Measurements from ENCODE around the gene CCR6. TPM values are rescaled to one million over a fixed set of nuclear protein-coding genes. Genes with fewer than 3 reads are reported as not detected.

The CCR6 gene
- total and polyA plus RNA-seq, 10 of the 15 experiments (the other 5 are each of a cell fraction or from before 2014, with no cell fraction given), result 2.2 to 7.6 (median 6.7) TPM

- ChIA-PET SMC1A (ENCODE audit: uncharacterized antibody, unreplicated experiment) (interaction anchor here (0.6 to 1.5 kb wide), 5 partner anchors 14 to 371 kb away, joined by 3 read pairs; no protein-coding TSS in a partner anchor), POLR2A (no interaction called here), CTCF (interaction anchor here (2.0 to 2.5 kb wide), 2 partner anchors 134 to 371 kb away, joined by 4 to 6 read pairs; no protein-coding TSS in a partner anchor), RAD21 (ENCODE audit: unreplicated experiment) (interaction anchor here (1.5 kb wide), 1 partner anchor 156 kb away, joined by 4 read pairs; no protein-coding TSS in a partner anchor)
- intact Hi-C loops (cut with micrococcal nuclease; ENCODE audit: unreplicated experiment), result no loop called here
- no peak overlapping the region for H3K9ac ChIP-seq (ENCODE audit: control insufficient read depth, insufficient read depth, low read length)
- H3K27ac ChIP-seq (ENCODE audit: control insufficient read depth, insufficient read depth), result no peak overlapping the region
- 55% methylated on average over 15 of the region's 15 CpGs for WGBS (ENCODE audit: insufficient coverage, insufficient replicate concordance, low lambda C conversion rate, missing lambda C conversion rate)
- no peak overlapping the region for H3K4me3 ChIP-seq
- no peaks in the 10 kb centered on the region for H3K36me3 ChIP-seq (ENCODE audit: control insufficient read depth in 2 of 2, insufficient read depth in 2 of 2, low read length in 1 of 2)
- no TSS peak for BruUV-seq (replicated peaks)
- no peak for FAIRE-seq
- H2AFZ ChIP-seq (ENCODE audit: control insufficient read depth, low read depth, low read length), result no peak overlapping the region
- no peak overlapping the region for H3K4me2 ChIP-seq (ENCODE audit: control insufficient read depth, insufficient read depth)
- H4K20me1 ChIP-seq (ENCODE audit: control insufficient read depth, insufficient read depth), result no peaks in the 10 kb centered on the region
- H3K79me2 ChIP-seq (ENCODE audit: control insufficient read depth, insufficient read depth, low read length), result no peaks in the 10 kb centered on the region
- ATAC-seq, result no peak
- no peak for DNase-seq (ENCODE audit: low read depth, low spot score)
- 0 out of 3 replicates have a peak, but pooled peaks cover 1% of the 10 kb centered on the region for H3K9me3 ChIP-seq (replicated peaks; ENCODE audit: control insufficient read depth, insufficient read depth, low read length)
- in situ Hi-C loops (cut with MboI), result loop anchor here (25.0 kb wide), 1 partner anchor 134 kb away; no protein-coding TSS in a partner anchor
- H3K4me1 ChIP-seq (ENCODE audit: control insufficient read depth, insufficient read depth, low read length), result peaks cover 6% of the 10 kb centered on the region
- H3K27me3 ChIP-seq (replicated peaks in 1 of 2; ENCODE audit: control insufficient read depth in 2 of 2, insufficient read depth in 2 of 2, low read length in 1 of 2), result no peaks in the 10 kb centered on the region
- no peak for TF ChIP-seq MYC (IDR thresholded peaks at IDR 0.05; ENCODE audit: insufficient read depth, insufficient read length, insufficient replicate concordance, low read length, severe bottlenecking)
- TF ChIP-seq, protein P1, sequence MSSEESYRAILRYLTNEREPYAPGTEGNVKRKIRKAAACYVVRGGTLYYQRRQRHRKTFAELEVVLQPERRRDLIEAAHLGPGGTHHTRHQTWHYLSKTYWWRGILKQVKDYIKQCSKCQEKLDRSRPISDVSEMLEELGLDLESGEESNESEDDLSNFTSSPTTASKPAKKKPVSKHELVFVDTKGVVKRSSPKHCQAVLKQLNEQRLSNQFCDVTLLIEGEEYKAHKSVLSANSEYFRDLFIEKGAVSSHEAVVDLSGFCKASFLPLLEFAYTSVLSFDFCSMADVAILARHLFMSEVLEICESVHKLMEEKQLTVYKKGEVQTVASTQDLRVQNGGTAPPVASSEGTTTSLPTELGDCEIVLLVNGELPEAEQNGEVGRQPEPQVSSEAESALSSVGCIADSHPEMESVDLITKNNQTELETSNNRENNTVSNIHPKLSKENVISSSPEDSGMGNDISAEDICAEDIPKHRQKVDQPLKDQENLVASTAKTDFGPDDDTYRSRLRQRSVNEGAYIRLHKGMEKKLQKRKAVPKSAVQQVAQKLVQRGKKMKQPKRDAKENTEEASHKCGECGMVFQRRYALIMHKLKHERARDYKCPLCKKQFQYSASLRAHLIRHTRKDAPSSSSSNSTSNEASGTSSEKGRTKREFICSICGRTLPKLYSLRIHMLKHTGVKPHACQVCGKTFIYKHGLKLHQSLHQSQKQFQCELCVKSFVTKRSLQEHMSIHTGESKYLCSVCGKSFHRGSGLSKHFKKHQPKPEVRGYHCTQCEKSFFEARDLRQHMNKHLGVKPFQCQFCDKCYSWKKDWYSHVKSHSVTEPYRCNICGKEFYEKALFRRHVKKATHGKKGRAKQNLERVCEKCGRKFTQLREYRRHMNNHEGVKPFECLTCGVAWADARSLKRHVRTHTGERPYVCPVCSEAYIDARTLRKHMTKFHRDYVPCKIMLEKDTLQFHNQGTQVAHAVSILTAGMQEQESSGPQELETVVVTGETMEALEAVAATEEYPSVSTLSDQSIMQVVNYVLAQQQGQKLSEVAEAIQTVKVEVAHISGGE (CRISPR knock-in tag; IDR thresholded peaks at IDR 0.05), result no peak
- TF ChIP-seq E2F8 (IDR thresholded peaks at IDR 0.05; ENCODE audit: low read depth, partially characterized antibody), result no peak
- TF ChIP-seq, protein P2, sequence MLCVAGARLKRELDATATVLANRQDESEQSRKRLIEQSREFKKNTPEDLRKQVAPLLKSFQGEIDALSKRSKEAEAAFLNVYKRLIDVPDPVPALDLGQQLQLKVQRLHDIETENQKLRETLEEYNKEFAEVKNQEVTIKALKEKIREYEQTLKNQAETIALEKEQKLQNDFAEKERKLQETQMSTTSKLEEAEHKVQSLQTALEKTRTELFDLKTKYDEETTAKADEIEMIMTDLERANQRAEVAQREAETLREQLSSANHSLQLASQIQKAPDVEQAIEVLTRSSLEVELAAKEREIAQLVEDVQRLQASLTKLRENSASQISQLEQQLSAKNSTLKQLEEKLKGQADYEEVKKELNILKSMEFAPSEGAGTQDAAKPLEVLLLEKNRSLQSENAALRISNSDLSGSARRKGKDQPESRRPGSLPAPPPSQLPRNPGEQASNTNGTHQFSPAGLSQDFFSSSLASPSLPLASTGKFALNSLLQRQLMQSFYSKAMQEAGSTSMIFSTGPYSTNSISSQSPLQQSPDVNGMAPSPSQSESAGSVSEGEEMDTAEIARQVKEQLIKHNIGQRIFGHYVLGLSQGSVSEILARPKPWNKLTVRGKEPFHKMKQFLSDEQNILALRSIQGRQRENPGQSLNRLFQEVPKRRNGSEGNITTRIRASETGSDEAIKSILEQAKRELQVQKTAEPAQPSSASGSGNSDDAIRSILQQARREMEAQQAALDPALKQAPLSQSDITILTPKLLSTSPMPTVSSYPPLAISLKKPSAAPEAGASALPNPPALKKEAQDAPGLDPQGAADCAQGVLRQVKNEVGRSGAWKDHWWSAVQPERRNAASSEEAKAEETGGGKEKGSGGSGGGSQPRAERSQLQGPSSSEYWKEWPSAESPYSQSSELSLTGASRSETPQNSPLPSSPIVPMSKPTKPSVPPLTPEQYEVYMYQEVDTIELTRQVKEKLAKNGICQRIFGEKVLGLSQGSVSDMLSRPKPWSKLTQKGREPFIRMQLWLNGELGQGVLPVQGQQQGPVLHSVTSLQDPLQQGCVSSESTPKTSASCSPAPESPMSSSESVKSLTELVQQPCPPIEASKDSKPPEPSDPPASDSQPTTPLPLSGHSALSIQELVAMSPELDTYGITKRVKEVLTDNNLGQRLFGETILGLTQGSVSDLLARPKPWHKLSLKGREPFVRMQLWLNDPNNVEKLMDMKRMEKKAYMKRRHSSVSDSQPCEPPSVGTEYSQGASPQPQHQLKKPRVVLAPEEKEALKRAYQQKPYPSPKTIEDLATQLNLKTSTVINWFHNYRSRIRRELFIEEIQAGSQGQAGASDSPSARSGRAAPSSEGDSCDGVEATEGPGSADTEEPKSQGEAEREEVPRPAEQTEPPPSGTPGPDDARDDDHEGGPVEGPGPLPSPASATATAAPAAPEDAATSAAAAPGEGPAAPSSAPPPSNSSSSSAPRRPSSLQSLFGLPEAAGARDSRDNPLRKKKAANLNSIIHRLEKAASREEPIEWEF (IDR thresholded peaks at IDR 0.05; ENCODE audit: insufficient replicate concordance, low read depth, low read length), result no peak
- TF ChIP-seq TCF3 (IDR thresholded peaks at IDR 0.05; ENCODE audit: borderline replicate concordance, insufficient read depth, low read depth, low read length), result no peak
- TF ChIP-seq HDAC2 (IDR thresholded peaks at IDR 0.05), result no peak
- no peak for TF ChIP-seq BACH1 (IDR thresholded peaks at IDR 0.05; ENCODE audit: borderline replicate concordance)
- TF ChIP-seq JUNB (IDR thresholded peaks at IDR 0.05), result no peak
- no peak for TF ChIP-seq ZBTB33 (IDR thresholded peaks at IDR 0.05)
Measured at GRCh38 chr6:167146135-167146534, 23.2 kb downstream of the CCR6 start.

Measured in GM12878 (cell line).